Uterus (tissue), 2 donors: ENCODE results near the gene PLXNB1.

Experiments used
- POLR2A ChIP-seq, 2 donors: fragments of 450-650 bp; IDR thresholded peaks; one replicate each; pipeline ENCODE4 v1.6.1; 2016; ENCODE audit warnings: antibody characterized with exemption in 2 of 2, mild to moderate bottlenecking in 1 of 2, moderate library complexity in 1 of 2
- TF ChIP-seq, protein P1 (sequence below), 4 experiments: fragments of 200-600 bp in 2 of 4; fragments of 450-650 bp in 2 of 4; sonication (generic) in 2 of 4; IDR thresholded peaks; one replicate each; pipeline ENCODE4 v1.5.1; 2016 to 2019; ENCODE audit warnings: antibody characterized with exemption in 4 of 4, mild to moderate bottlenecking in 2 of 4, moderate library complexity in 1 of 4

GRCh38 chr3:48387634-48388033 is 42.3 kb downstream of the PLXNB1 start:
- TF ChIP-seq, protein P1, sequence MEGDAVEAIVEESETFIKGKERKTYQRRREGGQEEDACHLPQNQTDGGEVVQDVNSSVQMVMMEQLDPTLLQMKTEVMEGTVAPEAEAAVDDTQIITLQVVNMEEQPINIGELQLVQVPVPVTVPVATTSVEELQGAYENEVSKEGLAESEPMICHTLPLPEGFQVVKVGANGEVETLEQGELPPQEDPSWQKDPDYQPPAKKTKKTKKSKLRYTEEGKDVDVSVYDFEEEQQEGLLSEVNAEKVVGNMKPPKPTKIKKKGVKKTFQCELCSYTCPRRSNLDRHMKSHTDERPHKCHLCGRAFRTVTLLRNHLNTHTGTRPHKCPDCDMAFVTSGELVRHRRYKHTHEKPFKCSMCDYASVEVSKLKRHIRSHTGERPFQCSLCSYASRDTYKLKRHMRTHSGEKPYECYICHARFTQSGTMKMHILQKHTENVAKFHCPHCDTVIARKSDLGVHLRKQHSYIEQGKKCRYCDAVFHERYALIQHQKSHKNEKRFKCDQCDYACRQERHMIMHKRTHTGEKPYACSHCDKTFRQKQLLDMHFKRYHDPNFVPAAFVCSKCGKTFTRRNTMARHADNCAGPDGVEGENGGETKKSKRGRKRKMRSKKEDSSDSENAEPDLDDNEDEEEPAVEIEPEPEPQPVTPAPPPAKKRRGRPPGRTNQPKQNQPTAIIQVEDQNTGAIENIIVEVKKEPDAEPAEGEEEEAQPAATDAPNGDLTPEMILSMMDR (IDR thresholded peaks at IDR 0.05): no peak
- no peak for TF ChIP-seq POLR2A (IDR thresholded peaks at IDR 0.05)
